Activated gamma-delta T cell treated with anti-CD3 and anti-CD28 coated beads, Interleukin-2, amount 50 U/mL, for 16 hours (primary cell): ENCODE measurements around the gene IL1RAP.
"Not testable (repeated sequence)": the region's sequence is repeated elsewhere in the genome, so short reads cannot be mapped to it uniquely, and the experiment has no call there.

ENCODE experiments used
- DNase-seq: peaks from one replicate; pipeline ENCODE4 v3.0.0-alpha.2; 2020; ENCODE audit warnings: low read depth

IL1RAP gene

GRCh38 chr3:190512666-190513065 is 1.2 kb upstream of the IL1RAP start:
- DNase-seq = no peak

- no peak for DNase-seq
Observed at GRCh38 chr3:190514413-190515153, 698 bp downstream of the IL1RAP start.

DNA sequence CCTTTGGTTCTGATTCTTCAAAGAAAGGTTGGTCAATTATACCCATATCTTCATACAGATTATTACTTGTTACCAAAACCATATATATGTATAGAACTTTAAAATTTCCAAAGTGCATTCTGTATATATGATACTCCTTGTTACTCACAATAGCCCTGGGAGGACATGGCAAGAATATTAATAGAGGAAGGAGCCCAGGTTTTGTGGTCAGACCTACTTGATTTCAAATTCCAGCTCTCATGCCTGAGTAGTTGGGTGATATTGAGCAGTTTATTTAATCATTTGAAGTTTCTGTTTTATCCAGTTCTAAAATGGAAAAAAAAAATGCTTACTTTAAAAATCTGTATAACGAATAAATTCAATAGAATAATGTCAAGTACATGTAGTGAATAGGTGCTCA is 2.5 kb downstream of the IL1RAP start:
- no peak for DNase-seq

DNA sequence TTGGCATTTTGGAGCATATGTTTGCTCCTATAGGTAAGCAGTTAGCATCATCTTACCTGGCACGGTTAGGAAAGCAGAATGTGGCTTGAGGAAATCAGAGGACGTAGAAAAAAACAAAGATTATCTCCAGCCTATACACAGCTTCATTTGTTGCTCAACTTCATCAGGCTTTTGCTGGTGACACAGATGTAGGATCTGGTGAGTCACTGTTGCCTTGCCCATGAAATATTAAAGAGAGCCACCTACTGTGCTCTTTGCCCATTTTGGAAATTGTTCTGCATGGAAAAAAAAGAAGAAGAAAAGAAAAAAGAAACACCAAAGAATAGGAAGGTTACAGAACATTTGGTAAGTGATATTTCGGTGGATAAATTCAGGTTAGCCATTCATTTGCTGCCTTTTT is 3.8 kb downstream of the IL1RAP start:
- no peak for DNase-seq

- not testable (repeated sequence) for DNase-seq
Observed at GRCh38 chr3:190518531-190518930, 4.6 kb downstream of the IL1RAP start.

- no peak for DNase-seq
Observed at GRCh38 chr3:190519886-190520285, 6.0 kb downstream of the IL1RAP start.

DNA sequence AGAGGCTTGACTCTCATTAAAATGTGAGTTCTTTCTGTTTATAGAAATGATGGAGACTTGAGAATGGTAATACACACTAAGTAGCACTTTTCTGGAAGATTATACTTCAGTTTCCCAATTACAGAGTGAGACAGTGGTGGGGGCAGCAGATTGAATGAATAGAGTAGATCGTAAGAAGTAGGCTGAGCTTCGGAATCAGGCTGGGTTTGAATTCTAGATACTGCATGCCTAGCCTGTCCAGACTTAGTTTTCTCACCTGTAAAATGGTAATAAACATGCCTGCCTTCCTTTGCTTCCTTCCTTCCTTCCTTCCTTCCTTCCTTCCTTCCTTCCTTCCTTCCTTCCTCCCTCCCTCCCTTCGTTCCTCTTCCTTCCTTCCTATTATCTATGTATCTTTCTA is 8.1 kb downstream of the IL1RAP start:
- no peak for DNase-seq

DNA sequence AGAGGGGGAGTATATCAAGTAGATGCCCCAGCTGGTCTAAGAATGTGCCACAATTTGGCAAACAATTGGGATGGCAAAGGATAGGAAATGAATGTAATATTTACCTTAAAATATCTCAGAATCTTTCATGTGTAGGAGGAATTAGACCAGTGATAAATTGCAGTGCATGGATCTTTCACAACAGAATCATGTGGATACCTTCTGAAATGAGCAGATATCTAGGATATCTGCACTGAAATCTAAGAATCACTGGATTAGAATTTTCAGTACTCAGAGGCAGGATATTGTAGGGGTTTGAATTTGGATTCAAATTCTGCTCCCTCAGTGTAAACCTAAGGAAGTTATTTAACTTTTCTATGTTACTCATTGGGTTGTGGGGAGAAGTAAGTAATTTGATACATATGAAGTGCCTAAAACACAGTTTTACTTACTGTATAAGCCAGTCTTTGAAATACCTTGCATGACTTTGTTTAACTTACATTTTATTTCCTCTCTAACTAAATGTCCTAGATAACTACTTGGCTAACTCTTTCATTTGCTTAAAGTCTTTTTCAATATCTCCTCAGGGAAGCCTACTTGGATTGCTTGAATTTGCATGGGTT is 8.8 kb downstream of the IL1RAP start:
- no peak for DNase-seq

- no peak for DNase-seq
Observed at GRCh38 chr3:190524942-190525341, 11.1 kb downstream of the IL1RAP start.

- DNase-seq = no peak
Observed at GRCh38 chr3:190525634-190526033, 11.7 kb downstream of the IL1RAP start.

DNA sequence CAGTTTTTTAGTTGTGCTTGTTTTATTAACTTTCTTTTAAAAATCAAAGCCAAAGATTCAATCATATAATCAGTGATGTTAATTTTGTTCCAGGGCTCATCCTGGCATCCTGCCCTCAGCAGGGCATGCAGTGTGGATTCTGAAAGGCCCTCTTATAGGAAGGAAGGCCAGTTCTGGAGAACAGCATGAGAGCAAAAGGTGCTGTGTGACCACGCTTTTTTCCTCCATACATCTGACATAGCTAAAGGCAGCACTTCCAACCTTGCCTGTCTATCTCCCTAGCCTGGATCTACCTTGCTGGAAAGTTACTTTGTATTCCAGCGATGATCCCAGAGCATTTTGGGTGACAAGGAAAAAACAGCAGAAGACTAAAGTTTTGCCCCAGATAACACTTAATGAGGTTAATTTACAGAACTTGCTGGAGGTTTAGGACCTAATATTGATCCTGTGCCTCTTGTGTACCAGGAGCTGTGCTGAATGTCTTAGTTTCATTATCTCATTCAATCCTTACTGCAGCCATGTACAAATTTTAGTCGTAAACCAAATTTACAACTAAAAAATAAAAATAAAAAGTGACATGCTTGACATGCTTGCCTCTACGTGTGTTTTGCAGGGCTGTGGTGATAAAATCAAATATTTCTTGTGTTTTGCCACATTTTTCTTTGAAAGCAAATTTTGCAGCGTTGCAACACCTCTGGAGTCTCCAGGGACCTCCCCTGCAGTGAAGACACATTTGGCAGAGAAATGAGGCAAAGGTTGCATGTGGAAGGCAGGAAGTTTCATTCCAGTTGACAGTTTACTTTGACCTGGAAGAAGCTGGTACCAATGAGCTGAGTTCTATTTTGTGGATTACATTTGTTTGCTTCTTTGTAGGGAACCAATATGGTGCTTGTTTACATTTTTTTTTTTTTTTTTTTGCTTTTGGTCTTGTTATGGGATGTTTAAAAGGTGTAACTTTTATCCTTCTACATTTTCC is 13.2 kb downstream of the IL1RAP start:
- no peak for DNase-seq

GRCh38 chr3:190528706-190529105 is 14.8 kb downstream of the IL1RAP start:
- no peak for DNase-seq

DNA sequence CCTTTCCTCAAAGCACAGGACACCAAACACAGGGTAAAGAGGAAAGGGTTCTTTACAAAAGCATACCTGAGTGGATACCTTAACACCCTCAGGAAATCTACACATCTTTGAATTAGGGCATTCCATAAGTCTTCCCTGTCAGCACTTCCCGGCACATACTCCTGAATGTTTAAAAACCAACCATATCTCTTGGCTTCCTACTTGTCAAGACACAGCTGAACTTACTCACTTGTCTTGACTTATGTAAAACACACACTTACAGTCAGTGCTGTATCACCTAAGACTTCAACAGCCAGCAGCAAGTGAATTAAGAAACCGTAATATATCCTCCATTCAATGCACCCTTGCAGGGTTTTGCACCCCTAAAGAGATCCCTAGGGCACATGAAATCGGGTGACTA is 17.5 kb downstream of the IL1RAP start:
- no peak for DNase-seq

DNA sequence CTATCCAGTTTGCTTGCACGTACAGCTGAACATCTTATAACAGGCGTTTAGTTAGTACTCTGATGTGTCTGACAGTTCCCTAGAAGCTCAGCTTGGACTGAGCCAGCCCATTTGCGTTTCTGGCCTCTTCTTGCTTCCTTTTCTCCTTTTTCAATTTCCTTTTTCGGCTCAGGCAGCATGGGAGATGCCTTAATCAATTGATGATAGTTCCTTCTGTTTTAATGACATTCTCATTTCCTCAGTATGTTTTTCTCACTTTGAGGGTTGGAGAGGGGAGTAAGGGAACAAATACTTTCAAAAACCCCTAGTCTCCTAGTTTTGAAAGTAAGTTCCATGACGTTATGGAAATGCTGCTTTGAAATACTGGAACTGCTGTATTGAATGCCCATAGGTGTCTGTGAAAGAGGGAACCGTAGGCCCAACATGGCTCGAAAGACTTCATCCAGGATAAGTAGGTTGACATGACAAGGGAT is 18.9 kb downstream of the IL1RAP start:
- DNase-seq = no peak

- no peak for DNase-seq
Observed at GRCh38 chr3:190533511-190534281, 19.8 kb downstream of the IL1RAP start.

DNA sequence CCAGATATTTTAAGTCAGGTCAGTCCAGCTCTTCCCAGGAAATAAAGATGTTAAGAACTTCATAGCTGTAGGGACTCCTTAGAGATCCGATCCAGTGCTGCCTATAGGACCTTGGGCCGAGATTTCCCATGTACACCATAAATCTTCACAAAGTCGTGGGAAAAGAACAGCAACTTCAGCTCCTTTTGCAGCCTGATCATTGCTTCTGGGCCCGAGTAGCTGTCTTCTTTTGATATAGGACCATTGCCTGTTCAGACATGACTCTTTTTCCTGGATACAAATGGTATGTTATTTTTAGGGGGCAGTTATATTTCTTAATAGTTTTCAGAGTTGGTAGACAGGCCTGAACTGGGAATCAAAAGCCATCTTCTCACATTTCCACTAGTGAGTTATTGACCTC is 20.5 kb downstream of the IL1RAP start:
- DNase-seq = no peak

DNA sequence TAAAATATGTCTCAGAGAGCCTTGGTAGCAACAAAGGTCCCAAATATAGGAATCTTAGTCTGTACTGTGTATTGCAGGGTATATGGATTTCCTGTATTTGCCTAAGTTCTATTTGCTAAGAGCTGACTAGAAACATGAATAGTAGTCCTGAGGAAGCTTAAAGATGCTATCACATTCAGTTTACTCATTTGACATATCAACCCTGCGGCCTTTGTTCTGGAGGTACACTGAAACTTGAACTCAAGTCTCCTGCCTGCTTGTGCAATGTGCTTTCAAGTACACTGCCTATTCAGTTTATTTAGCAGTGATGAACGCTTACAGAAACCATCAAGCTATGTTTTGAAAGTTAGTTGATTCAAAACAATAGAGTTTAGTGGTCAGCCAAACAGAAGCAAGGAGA is 21.1 kb downstream of the IL1RAP start:
- DNase-seq = no peak

- no peak for DNase-seq
Observed at GRCh38 chr3:190537146-190537545, 23.3 kb downstream of the IL1RAP start.

DNA sequence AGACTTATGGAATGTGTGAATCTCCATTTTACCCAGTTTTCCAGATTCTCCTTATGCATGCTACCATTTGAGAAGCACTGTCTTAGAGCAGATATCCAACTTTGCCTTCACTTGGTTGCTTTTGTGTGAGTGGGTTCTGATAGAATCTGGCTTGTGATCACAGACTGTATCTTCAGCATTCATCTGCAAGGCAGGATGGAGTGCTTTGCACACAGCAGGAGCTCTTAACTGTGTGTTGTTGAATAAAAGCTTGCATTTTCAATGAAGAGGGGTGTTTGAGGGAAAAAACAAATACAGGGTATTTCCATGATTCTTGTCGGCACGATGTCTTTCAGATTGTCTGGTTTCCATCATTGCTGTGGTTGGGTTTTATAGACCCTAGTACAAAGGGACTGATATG is 24.4 kb downstream of the IL1RAP start:
- DNase-seq = no peak

DNA sequence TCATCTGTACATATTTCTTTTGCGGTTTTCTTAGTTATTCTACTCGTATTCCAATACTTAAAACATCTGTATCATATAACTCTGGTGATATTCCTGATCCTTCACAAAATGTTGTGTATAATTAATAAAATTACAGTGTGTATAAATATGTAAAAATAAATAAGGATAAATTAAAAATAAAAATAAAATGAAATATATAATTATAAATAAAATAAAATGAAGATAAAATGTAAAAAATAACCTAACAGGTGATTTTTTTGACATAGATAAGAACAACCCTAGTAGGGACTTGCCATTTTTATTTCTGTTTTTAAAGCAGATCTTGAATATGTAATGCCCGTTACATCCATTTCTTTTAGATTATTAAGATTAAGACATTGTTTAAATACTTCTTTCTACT is 25.6 kb downstream of the IL1RAP start:
- DNase-seq = no peak

- no peak for DNase-seq
Observed at GRCh38 chr3:190541008-190541407, 27.1 kb downstream of the IL1RAP start.

DNA sequence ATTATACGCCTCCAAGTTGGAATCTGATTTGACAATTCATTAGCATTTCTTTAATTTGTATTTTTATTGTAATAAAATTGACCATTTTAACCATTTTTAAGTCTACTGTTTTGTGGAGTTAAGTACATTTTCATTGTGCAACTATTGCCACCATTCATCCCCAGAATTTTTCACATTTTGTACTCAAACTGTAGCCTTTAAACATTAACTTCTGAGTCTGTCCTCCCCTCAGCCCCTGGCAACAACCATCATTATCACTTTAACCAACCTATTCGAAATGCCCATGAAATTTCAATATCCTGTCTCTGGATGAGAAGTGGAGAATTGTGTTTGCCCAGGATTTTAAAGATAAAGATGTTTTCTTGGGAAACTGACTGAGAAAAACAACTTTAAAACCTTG is 27.7 kb downstream of the IL1RAP start:
- DNase-seq = no peak
